Activated naive CD4-positive, alpha-beta T cell treated with anti-CD3 and anti-CD28 coated beads for 36 hours (primary cell): ENCODE results near the gene KRT3. TPM values are rescaled to one million over a fixed set of nuclear protein-coding genes. Genes with fewer than 3 reads are reported as not detected.

ENCODE experiments used
- CTCF ChIA-PET: fragments of 350-600 bp; sonication (Branson Sonifier 250); formaldehyde crosslinking; loops from one replicate; lab custom pipeline; 2021; ENCODE audit warnings: antibody characterized with exemption; lab: Charles Lee
- DNase-seq: peaks from one replicate; pipeline ENCODE4 v3.0.0-alpha.2; 2020
- H3K27ac Mint-ChIP-seq: one replicate; pipeline ENCODE4 v1.8.0; 2021; ENCODE audit warnings: mild to moderate bottlenecking, mixed read lengths
- H3K27me3 Mint-ChIP-seq: one replicate; pipeline ENCODE4 v1.8.0; 2021; ENCODE audit warnings: low read depth, mixed read lengths
- H3K36me3 Mint-ChIP-seq: one replicate; pipeline ENCODE4 v1.8.0; 2021; ENCODE audit warnings: low read depth, mixed read lengths
- H3K4me1 Mint-ChIP-seq: one replicate; pipeline ENCODE4 v1.8.0; 2021; ENCODE audit warnings: low read depth, mixed read lengths
- H3K4me3 Mint-ChIP-seq: one replicate; pipeline ENCODE4 v1.8.0; 2021; ENCODE audit warnings: mild to moderate bottlenecking, moderate library complexity, mixed read lengths
- H3K9me3 Mint-ChIP-seq: one replicate; pipeline ENCODE4 v1.8.0; 2021; ENCODE audit warnings: mixed read lengths
- intact Hi-C: fragments of 100-400 bp; cut with micrococcal nuclease; formaldehyde crosslinking; loops from one replicate; pipeline ENCODE4 v1.15.1; 2023
- total RNA-seq, 2 experiments: library from RNA; stranded (reverse); gene quantifications; one replicate each; pipeline ENCODE4 v1.2.3, GENCODE V29; 2021

Gene KRT3
- total RNA-seq = not detected

GRCh38 chr12:52795694-52796428 is at the start of gene KRT3:
Gene KRT3 (minus strand): TSS chr12:52796117. CDS start chr12:52796042, 75 bp downstream.
- peaks cover 2% of the 10 kb centered on the region for H3K4me1 Mint-ChIP-seq
- H3K27ac Mint-ChIP-seq = no peak within 1 kb of the TSS
- H3K9me3 Mint-ChIP-seq = no peaks in the 10 kb centered on the region
- no peaks in the 10 kb centered on the region for H3K36me3 Mint-ChIP-seq
- CTCF ChIA-PET = no interaction called here
- intact Hi-C loops = no loop called here
- no peak within 1 kb of the TSS for H3K4me3 Mint-ChIP-seq
- no peak for DNase-seq
- no peaks in the 10 kb centered on the region for H3K27me3 Mint-ChIP-seq

GRCh38 chr12:52844386-52844785 is 48.5 kb upstream of the KRT3 start:
- Mint-ChIP-seq H3K4me3 (no peak overlapping the region), H3K27ac (no peak overlapping the region), H3K27me3 (no peaks in the 10 kb centered on the region), H3K4me1 (no peaks in the 10 kb centered on the region), H3K36me3 (no peaks in the 10 kb centered on the region), H3K9me3 (no peaks in the 10 kb centered on the region)
- intact Hi-C loops = no loop called here
- CTCF ChIA-PET = interaction anchor here (0.8 to 1.2 kb wide), 2 partner anchors 35 to 122 kb away, joined by 3 read pairs; no protein-coding TSS in a partner anchor
- DNase-seq = no peak

- Mint-ChIP-seq H3K27me3 (no peaks in the 10 kb centered on the region), H3K27ac (no peak overlapping the region), H3K9me3 (no peaks in the 10 kb centered on the region), H3K4me3 (no peak overlapping the region), H3K36me3 (no peaks in the 10 kb centered on the region), H3K4me1 (peaks cover 22% of the 10 kb centered on the region)
- DNase-seq = no peak
- CTCF ChIA-PET = interaction anchor here (0.5 to 1.2 kb wide), 3 partner anchors 31 to 467 kb away, joined by 3 to 4 read pairs (median 4); no protein-coding TSS in a partner anchor
- intact Hi-C loops = no loop called here
Measured at GRCh38 chr12:52839436-52840105, 43.7 kb upstream of the KRT3 start.

GRCh38 chr12:52838609-52839435 is 42.9 kb upstream of the KRT3 start:
- Mint-ChIP-seq H3K4me3 (no peak overlapping the region), H3K9me3 (no peaks in the 10 kb centered on the region), H3K27me3 (no peaks in the 10 kb centered on the region), H3K27ac (no peak overlapping the region), H3K4me1 (peaks cover 22% of the 10 kb centered on the region), H3K36me3 (no peaks in the 10 kb centered on the region)
- no peak for DNase-seq
- CTCF ChIA-PET = interaction anchor here (1.0 to 1.2 kb wide), 2 partner anchors 41 to 466 kb away, joined by 4 read pairs; no protein-coding TSS in a partner anchor
- intact Hi-C loops = no loop called here

- CTCF ChIA-PET = interaction anchor here (1.0 to 1.2 kb wide), 2 partner anchors 42 to 466 kb away, joined by 4 read pairs; no protein-coding TSS in a partner anchor
Measured at GRCh38 chr12:52837781-52838608, 42.1 kb upstream of the KRT3 start.

GRCh38 chr12:52837413-52837741 is 41.5 kb upstream of the KRT3 start:
- H3K36me3 Mint-ChIP-seq = no peaks in the 10 kb centered on the region
- H3K9me3 Mint-ChIP-seq = no peaks in the 10 kb centered on the region
- H3K4me1 Mint-ChIP-seq = peaks cover 22% of the 10 kb centered on the region
- H3K27ac Mint-ChIP-seq = no peak overlapping the region
- H3K27me3 Mint-ChIP-seq = no peaks in the 10 kb centered on the region
- CTCF ChIA-PET = no interaction called here
- DNase-seq = peak; percentile 10
- no peak overlapping the region for H3K4me3 Mint-ChIP-seq
- intact Hi-C loops = no loop called here

More at GRCh38 chr12:52837781-52838608, 42.1 kb upstream of the KRT3 start:
- DNase-seq = no peak
- H3K36me3 Mint-ChIP-seq = no peaks in the 10 kb centered on the region
- no peaks in the 10 kb centered on the region for H3K27me3 Mint-ChIP-seq
- peaks cover 22% of the 10 kb centered on the region for H3K4me1 Mint-ChIP-seq
- H3K27ac Mint-ChIP-seq = no peak overlapping the region
- intact Hi-C loops = no loop called here
- H3K4me3 Mint-ChIP-seq = no peak overlapping the region
- H3K9me3 Mint-ChIP-seq = no peaks in the 10 kb centered on the region

- intact Hi-C loops = no loop called here
- Mint-ChIP-seq H3K36me3 (no peaks in the 10 kb centered on the region), H3K4me1 (peaks cover 22% of the 10 kb centered on the region), H3K9me3 (no peaks in the 10 kb centered on the region), H3K27ac (no peak overlapping the region), H3K4me3 (no peak overlapping the region), H3K27me3 (no peaks in the 10 kb centered on the region)
- CTCF ChIA-PET = interaction anchor here (0.8 kb wide), 1 partner anchor 34 kb away, joined by 3 read pairs; no protein-coding TSS in a partner anchor
- DNase-seq = no peak
Measured at GRCh38 chr12:52836491-52837412, 40.8 kb upstream of the KRT3 start.

GRCh38 chr12:52836042-52836466 is 40.1 kb upstream of the KRT3 start:
- peaks cover 22% of the 10 kb centered on the region for H3K4me1 Mint-ChIP-seq
- intact Hi-C loops = no loop called here
- CTCF ChIA-PET = no interaction called here
- DNase-seq = peak; percentile 64
- H3K36me3 Mint-ChIP-seq = no peaks in the 10 kb centered on the region
- H3K27ac Mint-ChIP-seq = no peak overlapping the region
- no peaks in the 10 kb centered on the region for H3K27me3 Mint-ChIP-seq
- no peak overlapping the region for H3K4me3 Mint-ChIP-seq
- H3K9me3 Mint-ChIP-seq = no peaks in the 10 kb centered on the region

- Mint-ChIP-seq H3K4me3 (no peak overlapping the region), H3K9me3 (no peaks in the 10 kb centered on the region), H3K27me3 (no peaks in the 10 kb centered on the region), H3K4me1 (peaks cover 22% of the 10 kb centered on the region), H3K27ac (no peak overlapping the region), H3K36me3 (no peaks in the 10 kb centered on the region)
- no peak for DNase-seq
- intact Hi-C loops = no loop called here
- CTCF ChIA-PET = no interaction called here
Measured at GRCh38 chr12:52835271-52836041, 39.5 kb upstream of the KRT3 start.

- Mint-ChIP-seq H3K4me1 (peaks cover 22% of the 10 kb centered on the region), H3K9me3 (no peaks in the 10 kb centered on the region), H3K27ac (no peak overlapping the region), H3K27me3 (no peaks in the 10 kb centered on the region), H3K36me3 (no peaks in the 10 kb centered on the region), H3K4me3 (no peak overlapping the region)
- CTCF ChIA-PET = no interaction called here
- DNase-seq = no peak
- intact Hi-C loops = no loop called here
Measured at GRCh38 chr12:52834727-52835001, 38.7 kb upstream of the KRT3 start.
